CD14-positive monocyte (primary cell): ENCODE results near the gene BIRC2. TPM values are rescaled to one million over a fixed set of nuclear protein-coding genes. Genes with fewer than 3 reads are reported as not detected.

Experiments
- DNase-seq, 3 donors: peaks; one replicate each; pipeline ENCODE4 v3.0.0-alpha.2; 2011 to 2022
- H2AFZ ChIP-seq: 2 replicates; pipeline ENCODE4 v1.6.0; 2012; ENCODE audit warnings: mild to moderate bottlenecking, low read depth, low read length, inconsistent platforms; ENCODE audit not compliant: insufficient read depth, poor library complexity, severe bottlenecking
- H3K27ac ChIP-seq, 2 donors: 1 replicate in 1 of 2; 2 replicates in 1 of 2; pipeline ENCODE4 v1.5.1; 2012 to 2013; ENCODE audit warnings: low read length in 2 of 2, control low read depth in 1 of 2, inconsistent platforms in 1 of 2, low read depth in 1 of 2, mild to moderate bottlenecking in 1 of 2
- H3K27me3 ChIP-seq, 2 donors: one replicate each; pipeline versions ENCODE4 v1.6.0 to v1.6.1; 2011 to 2013; ENCODE audit warnings: low read length in 2 of 2; ENCODE audit not compliant: control insufficient read depth in 2 of 2, insufficient read depth in 2 of 2
- H3K36me3 ChIP-seq, 2 donors: replicated peaks in 1 of 2; 1 replicate in 1 of 2; 2 replicates in 1 of 2; pipeline versions ENCODE4 v1.5.1 to v1.6.1; 2012 to 2013; ENCODE audit warnings: low read length in 2 of 2, control low read depth in 1 of 2, inconsistent platforms in 1 of 2, mild to moderate bottlenecking in 1 of 2; ENCODE audit not compliant: insufficient read depth in 2 of 2, control insufficient read depth in 1 of 2
- H3K4me1 ChIP-seq, 2 donors: 1 replicate in 1 of 2; 2 replicates in 1 of 2; pipeline versions ENCODE4 v1.5.1 to v1.6.1; 2012 to 2013; ENCODE audit warnings: low read length in 2 of 2, control low read depth in 1 of 2, inconsistent platforms in 1 of 2, mild to moderate bottlenecking in 1 of 2, moderate library complexity in 1 of 2; ENCODE audit not compliant: insufficient read depth in 2 of 2, control insufficient read depth in 1 of 2
- H3K4me2 ChIP-seq: replicated peaks from 2 replicates; pipeline ENCODE3; 2012; ENCODE audit warnings: low read length, moderate library complexity, mild to moderate bottlenecking; ENCODE audit not compliant: poor library complexity, severe bottlenecking; ENCODE audit errors: extremely low read depth
- H3K4me3 ChIP-seq, 3 experiments: fragments of 200-600 bp in 1 of 3; sonication (generic) in 1 of 3; replicated peaks in 1 of 3; 1 replicate in 2 of 3; 2 replicates in 1 of 3; pipeline ENCODE4 v1.5.1; 2011 to 2013; ENCODE audit warnings: low read length in 3 of 3, mild to moderate bottlenecking in 3 of 3, control low read depth in 2 of 3, low read depth in 2 of 3, inconsistent platforms in 1 of 3, moderate library complexity in 1 of 3
- H3K79me2 ChIP-seq: 2 replicates; pipeline ENCODE4 v1.6.0; 2012; ENCODE audit warnings: mild to moderate bottlenecking, control low read depth, inconsistent platforms, low read length, moderate library complexity; ENCODE audit not compliant: insufficient read depth
- H3K9ac ChIP-seq: 2 replicates; pipeline ENCODE4 v1.6.0; 2017; ENCODE audit warnings: low read length, mild to moderate bottlenecking; ENCODE audit not compliant: insufficient read depth, poor library complexity, severe bottlenecking
- H3K9me3 ChIP-seq, 2 donors: replicated peaks in 1 of 2; 1 replicate in 1 of 2; 2 replicates in 1 of 2; pipeline versions ENCODE4 v1.5.1 to v1.6.1; 2012 to 2013; ENCODE audit warnings: low read length in 2 of 2, control low read depth in 1 of 2; ENCODE audit not compliant: control insufficient read depth in 1 of 2, insufficient read depth in 1 of 2
- H4K20me1 ChIP-seq: 2 replicates; pipeline ENCODE4 v1.6.0; 2012; ENCODE audit warnings: mild to moderate bottlenecking, low read length, control low read depth, moderate library complexity; ENCODE audit not compliant: insufficient read depth
- H3K27ac Mint-ChIP-seq, 7 donors: one replicate each; pipeline ENCODE4 v1.8.0; 2020; ENCODE audit warnings: mild to moderate bottlenecking in 7 of 7, mixed read lengths in 7 of 7, moderate library complexity in 6 of 7, inconsistent platforms in 2 of 7
- H3K27me3 Mint-ChIP-seq, 3 donors: one replicate each; pipeline ENCODE4 v1.8.0; 2021 to 2022; ENCODE audit warnings: low read depth in 3 of 3, mild to moderate bottlenecking in 3 of 3, mixed read lengths in 3 of 3, moderate library complexity in 3 of 3, inconsistent platforms in 1 of 3
- H3K36me3 Mint-ChIP-seq, 2 donors: one replicate each; pipeline ENCODE4 v1.8.0; 2020; ENCODE audit warnings: mixed read lengths in 2 of 2, inconsistent platforms in 1 of 2, mild to moderate bottlenecking in 1 of 2
- H3K4me1 Mint-ChIP-seq: one replicate; pipeline ENCODE4 v1.8.0; 2020; ENCODE audit warnings: mild to moderate bottlenecking, mixed read lengths
- H3K4me3 Mint-ChIP-seq, 2 donors: one replicate each; pipeline ENCODE4 v1.8.0; 2020; ENCODE audit warnings: mild to moderate bottlenecking in 2 of 2, mixed read lengths in 2 of 2, moderate library complexity in 1 of 2
- H3K9me3 Mint-ChIP-seq, 7 donors: one replicate each; pipeline ENCODE4 v1.8.0; 2020 to 2022; ENCODE audit warnings: mixed read lengths in 7 of 7, mild to moderate bottlenecking in 6 of 7, moderate library complexity in 6 of 7, inconsistent platforms in 2 of 7
- WGBS: methylation state at CpG from one replicate; pipeline ENCODE4 v1.1.5; 2013; ENCODE audit warnings: missing lambda C conversion rate; ENCODE audit not compliant: insufficient coverage; 5-methylcytosine and 5-hydroxymethylcytosine counted together
- intact Hi-C, 2 donors: fragments of 100-400 bp; cut with micrococcal nuclease; formaldehyde crosslinking; loops; one replicate each; pipeline versions ENCODE4 v1.15.0 to v1.15.1; 2023
- polyA plus RNA-seq, 3 donors: library from polyadenylated mRNA; depleted of rRNA in 1 of 3; unstranded in 2 of 3; stranded (reverse) in 1 of 3; fragments of 300-500 nt in 2 of 3; fragments of >200 nt in 1 of 3; fragmentation: Illumina TruSeq in 2 of 3; gene quantifications; 1 replicate in 2 of 3; 2 replicates in 1 of 3; pipeline ENCODE4 v1.2.3, GENCODE V29; 2012 to 2021
- TF ChIP-seq, protein P1 (sequence below): fragments of 200-600 bp; IDR thresholded peaks from one replicate; pipeline ENCODE4 v1.8.0; 2022; ENCODE audit warnings: antibody characterized with exemption, mild to moderate bottlenecking

Gene BIRC2
- polyA plus RNA-seq, 3 donors = 25.3 to 54.7 (median 50.2) TPM

DNA sequence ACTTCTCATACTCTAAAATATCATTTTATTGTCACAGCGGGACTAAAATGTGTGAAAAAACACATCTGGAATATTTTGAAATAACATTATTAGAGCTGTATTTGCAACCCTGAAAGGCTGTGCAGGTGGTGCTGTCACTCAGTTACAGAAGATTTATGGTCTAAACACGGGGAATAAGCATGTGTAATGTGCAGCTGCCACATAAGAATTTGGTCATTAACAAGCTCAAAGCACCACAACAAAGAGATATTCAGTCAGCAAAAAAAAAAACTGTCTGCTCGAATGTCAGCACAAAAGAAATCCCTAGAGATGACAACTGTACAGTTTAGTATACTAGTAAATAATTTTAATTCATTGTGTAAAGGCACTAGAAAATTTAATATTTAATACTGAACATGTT, 74.2 kb downstream of the BIRC2 start:
- Mint-ChIP-seq H3K9me3 (peaks cover 0 to 6% (median 0%) of the 10 kb centered on the region in 7 donors), H3K36me3 (peaks cover 14 to 40% of the 10 kb centered on the region in 2 donors), H3K27me3 (peaks cover 0 to 1% (median 0%) of the 10 kb centered on the region in 3 donors), H3K27ac (no peak overlapping the region), H3K4me3 (no peak overlapping the region), H3K4me1 (peaks cover 3% of the 10 kb centered on the region)
- H3K4me3 ChIP-seq = no peak overlapping the region
- H2AFZ ChIP-seq = no peak overlapping the region
- no peaks in the 10 kb centered on the region for H3K9me3 ChIP-seq
- H3K9ac ChIP-seq = no peak overlapping the region
- H3K27me3 ChIP-seq = no peaks in the 10 kb centered on the region
- intact Hi-C loops = no loop called here
- H3K79me2 ChIP-seq = peaks cover 97% of the 10 kb centered on the region
- TF ChIP-seq, protein P1, sequence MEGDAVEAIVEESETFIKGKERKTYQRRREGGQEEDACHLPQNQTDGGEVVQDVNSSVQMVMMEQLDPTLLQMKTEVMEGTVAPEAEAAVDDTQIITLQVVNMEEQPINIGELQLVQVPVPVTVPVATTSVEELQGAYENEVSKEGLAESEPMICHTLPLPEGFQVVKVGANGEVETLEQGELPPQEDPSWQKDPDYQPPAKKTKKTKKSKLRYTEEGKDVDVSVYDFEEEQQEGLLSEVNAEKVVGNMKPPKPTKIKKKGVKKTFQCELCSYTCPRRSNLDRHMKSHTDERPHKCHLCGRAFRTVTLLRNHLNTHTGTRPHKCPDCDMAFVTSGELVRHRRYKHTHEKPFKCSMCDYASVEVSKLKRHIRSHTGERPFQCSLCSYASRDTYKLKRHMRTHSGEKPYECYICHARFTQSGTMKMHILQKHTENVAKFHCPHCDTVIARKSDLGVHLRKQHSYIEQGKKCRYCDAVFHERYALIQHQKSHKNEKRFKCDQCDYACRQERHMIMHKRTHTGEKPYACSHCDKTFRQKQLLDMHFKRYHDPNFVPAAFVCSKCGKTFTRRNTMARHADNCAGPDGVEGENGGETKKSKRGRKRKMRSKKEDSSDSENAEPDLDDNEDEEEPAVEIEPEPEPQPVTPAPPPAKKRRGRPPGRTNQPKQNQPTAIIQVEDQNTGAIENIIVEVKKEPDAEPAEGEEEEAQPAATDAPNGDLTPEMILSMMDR = no peak
- H4K20me1 ChIP-seq = peaks cover 100% of the 10 kb centered on the region
- DNase-seq = no peak
- no peak overlapping the region for H3K27ac ChIP-seq
- no CpG with 5 or more reads among the region's 3 CpGs for WGBS
- no peak overlapping the region for H3K4me2 ChIP-seq
- H3K36me3 ChIP-seq = peaks cover 0 to 35% of the 10 kb centered on the region in 2 donors
- H3K4me1 ChIP-seq = no peaks in the 10 kb centered on the region

DNA sequence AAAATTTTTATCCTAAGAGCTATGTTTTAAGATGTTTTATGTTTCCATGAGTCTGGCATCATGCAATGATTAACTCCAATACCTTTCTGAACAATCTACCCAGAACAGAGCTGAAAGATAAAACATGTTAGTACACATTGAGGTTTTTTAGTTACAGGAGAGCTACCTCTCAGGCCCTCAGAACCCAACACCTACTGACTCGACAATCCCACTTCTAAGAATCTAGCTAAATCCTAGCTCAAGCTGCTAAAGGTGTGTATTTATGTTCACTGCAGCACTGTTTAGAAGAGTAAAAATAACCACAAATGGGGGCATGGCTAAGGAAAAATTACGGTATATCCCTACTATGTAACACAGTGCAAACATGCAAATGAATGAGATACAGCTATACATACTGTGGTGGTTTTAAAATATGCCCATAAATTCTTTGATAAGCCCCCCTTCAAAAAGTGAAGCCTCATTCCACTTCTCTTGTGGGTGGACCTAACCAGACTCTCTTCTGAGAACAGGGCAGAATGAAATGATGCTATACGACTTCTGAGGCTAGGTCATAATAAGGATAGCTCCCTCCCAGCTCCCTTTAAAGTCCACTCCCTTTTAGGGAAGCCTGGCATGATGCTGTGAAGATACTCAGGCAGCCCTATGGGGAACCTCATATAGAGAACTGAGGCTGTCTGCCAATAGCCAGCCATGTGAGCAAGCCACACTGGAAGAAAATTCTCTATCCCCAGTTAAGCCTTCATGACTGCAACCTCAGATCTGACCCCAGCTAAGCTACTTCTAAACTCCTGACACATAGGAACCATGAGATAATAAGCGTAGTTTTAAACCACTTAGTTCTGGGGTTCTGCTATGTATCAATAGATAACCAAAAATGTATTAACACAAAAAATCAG, 76.1 kb downstream of the BIRC2 start:
- Mint-ChIP-seq H3K4me1 (peaks cover 14% of the 10 kb centered on the region), H3K9me3 (peaks cover 0 to 2% (median 0%) of the 10 kb centered on the region in 7 donors), H3K27ac (no peak overlapping the region), H3K36me3 (peaks cover 11 to 41% of the 10 kb centered on the region in 2 donors), H3K27me3 (peaks cover 0 to 1% (median 0%) of the 10 kb centered on the region in 3 donors), H3K4me3 (no peak overlapping the region)
- peaks cover 10 to 15% of the 10 kb centered on the region in 2 donors for H3K4me1 ChIP-seq
- peaks cover 82% of the 10 kb centered on the region for H3K79me2 ChIP-seq
- WGBS = no CpG with 5 or more reads among the region's 4 CpGs
- no peak overlapping the region for H3K4me3 ChIP-seq
- no peak overlapping the region for H2AFZ ChIP-seq
- no peak overlapping the region for H3K27ac ChIP-seq
- no peak overlapping the region for H3K4me2 ChIP-seq
- intact Hi-C loops = no loop called here
- H4K20me1 ChIP-seq = peaks cover 98% of the 10 kb centered on the region
- H3K36me3 ChIP-seq = peaks cover 0 to 35% of the 10 kb centered on the region in 2 donors
- TF ChIP-seq, protein P1 = no peak
- no peaks in the 10 kb centered on the region for H3K9me3 ChIP-seq
- DNase-seq = no peak
- H3K27me3 ChIP-seq = no peaks in the 10 kb centered on the region
- no peak overlapping the region for H3K9ac ChIP-seq
